Posterior cingulate gyrus (tissue), 11 donors: Measurements from ENCODE around the gene FOXN3.
"Not testable (repeated sequence)": the region's sequence is repeated elsewhere in the genome, so short reads cannot be mapped to it uniquely, and the experiment has no call there.

ENCODE experiments used
- DNase-seq, 10 donors: peaks; one replicate each; pipeline versions ENCODE4 v3.0.0 to v3.0.0-alpha.2; 2020 to 2021; ENCODE audit warnings: mixed read lengths in 3 of 10
- intact Hi-C: fragments of 100-400 bp; cut with DNase I; formaldehyde crosslinking; loops from one replicate; pipeline ENCODE4 v1.15.1; 2023

FOXN3 gene

DNA sequence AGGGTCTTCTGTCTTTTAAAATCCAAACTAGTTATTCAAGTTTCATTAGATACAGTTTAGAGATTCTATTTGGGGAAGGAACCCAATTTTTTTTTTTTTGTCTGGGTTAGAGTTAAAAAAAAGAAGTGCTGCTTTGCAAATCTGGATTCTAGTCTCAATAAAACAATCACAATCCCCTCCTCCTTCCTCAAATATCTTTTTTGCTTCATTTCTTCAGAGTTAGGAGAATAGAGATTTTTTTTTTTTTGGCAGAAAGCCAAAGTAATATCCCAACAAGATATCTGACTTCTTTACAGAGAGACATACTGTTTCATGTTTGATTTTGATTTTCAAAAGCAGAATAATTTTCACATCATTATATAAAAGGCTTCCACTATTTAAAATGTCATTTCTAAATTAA, 201.9 kb downstream of the FOXN3 start:
- DNase-seq = no peak
- intact Hi-C loops = no loop called here

DNA sequence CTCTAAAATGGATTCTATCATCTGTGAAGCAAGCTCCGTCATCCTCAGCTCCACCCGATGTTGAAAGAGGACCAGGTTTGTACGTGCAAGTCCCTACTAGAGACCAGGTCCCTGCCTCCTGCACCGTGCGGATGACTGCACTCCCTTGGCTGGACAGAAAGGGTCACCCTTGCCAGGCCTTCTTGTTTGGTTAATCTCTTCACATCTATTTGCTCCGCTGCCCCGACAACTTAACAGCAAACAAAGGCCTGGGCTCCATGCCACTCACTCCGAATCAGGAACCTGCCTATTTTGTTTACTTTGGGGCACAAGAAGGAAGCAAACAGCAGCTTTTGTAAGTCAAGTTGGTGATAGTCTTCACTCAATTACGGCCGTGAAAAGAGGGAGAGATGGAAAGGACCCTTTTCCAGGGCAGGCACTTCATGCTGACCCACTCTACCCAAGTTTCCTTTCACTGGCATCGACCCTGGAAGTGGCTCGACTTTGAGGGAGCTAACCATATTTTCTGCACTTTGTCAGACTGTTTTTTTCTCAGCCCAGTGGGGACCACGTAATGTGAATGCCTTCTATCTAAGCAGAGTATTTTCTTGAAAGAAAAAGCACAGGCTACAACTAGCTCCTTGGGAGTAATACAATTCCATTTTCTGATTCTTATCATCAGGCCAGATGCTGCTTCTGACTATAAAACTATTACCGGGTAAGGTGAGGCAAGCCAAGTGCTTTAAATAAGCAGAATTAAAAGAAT, 202.6 kb downstream of the FOXN3 start:
- intact Hi-C loops = no loop called here
- peak in 7 of 10 donors; percentile 10 to 88 (median 25) for DNase-seq

DNA sequence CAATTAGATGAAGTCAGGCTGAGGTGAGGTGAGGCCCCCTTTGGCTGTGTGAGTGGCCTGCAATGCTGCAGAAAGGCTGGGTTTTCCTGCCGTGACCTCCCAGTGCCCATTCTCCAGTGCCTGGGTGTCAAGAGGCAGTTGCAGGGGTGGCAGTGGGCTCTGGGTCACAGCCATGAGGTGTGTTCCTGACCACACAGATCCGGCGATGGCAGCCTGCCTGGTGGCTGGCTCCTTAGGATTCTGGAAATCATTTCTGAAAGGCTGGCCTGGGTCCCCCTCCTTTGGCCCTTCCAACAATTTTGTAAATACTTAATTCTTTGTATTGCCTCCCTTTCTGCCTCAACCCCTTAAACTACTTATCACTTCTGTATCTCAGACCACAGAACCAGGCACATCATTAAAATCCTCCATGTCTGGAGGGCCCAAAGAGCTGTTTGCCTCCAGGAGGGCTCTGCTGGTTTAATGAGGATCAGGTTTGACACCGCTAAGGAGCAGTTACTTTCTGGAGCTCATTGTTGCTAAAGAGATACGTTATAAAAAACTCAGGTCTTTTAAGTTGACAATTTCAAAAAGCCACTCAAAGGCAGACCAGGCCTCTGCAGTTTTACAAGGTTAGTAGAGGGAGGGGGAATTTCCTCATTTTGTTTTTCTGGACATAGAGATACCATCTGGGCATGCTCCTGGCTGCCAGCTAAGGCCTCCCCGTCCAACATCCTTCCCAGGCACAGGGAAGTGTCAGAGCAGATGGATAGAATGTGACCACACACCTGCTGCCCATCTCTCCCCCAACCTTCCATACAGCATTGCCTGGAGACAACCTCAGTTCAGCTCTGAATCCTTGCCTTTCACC, 204.4 kb downstream of the FOXN3 start:
- peak in 1 of 10 donors; percentile 67 for DNase-seq
- intact Hi-C loops = no loop called here

DNA sequence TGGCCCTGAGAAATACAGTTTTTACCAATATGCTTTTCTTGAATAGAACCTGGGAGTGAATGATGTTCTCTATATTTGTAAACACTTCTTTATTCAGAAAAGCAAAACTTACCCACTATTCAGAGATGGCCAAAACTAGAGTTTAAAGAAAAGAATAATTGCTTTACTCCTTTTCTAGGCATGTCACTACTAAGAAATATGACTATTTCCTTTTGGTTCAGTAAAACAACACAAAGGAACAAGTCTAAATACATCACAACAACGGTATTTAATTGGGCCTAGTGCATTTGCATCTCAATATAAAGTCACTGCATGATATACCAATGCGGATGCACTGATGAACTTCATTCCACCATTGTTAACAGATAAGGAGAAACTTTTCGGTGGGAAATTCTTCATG, 207.5 kb downstream of the FOXN3 start:
- no peak for DNase-seq
- intact Hi-C loops = no loop called here

DNA sequence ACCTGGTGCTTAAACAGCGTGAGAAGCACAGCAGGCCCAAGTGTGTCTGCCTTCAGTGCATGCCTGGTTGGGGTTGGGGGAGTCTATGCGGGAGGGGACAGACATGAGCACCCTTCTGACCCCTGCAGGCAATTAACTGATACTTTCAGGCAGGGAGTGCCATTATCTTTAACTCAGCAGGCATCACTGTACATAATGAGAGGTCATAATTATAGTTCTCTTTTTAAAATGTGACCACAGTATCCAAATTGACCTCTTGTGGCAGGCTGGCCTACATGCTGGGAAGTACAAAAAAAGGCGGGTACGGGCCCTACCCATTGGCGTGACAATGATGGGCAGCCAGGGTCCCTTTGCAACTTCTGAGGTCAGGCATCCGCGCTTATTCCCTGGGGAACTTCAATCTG, 209.1 kb downstream of the FOXN3 start:
- intact Hi-C loops = no loop called here
- no peak for DNase-seq

DNA sequence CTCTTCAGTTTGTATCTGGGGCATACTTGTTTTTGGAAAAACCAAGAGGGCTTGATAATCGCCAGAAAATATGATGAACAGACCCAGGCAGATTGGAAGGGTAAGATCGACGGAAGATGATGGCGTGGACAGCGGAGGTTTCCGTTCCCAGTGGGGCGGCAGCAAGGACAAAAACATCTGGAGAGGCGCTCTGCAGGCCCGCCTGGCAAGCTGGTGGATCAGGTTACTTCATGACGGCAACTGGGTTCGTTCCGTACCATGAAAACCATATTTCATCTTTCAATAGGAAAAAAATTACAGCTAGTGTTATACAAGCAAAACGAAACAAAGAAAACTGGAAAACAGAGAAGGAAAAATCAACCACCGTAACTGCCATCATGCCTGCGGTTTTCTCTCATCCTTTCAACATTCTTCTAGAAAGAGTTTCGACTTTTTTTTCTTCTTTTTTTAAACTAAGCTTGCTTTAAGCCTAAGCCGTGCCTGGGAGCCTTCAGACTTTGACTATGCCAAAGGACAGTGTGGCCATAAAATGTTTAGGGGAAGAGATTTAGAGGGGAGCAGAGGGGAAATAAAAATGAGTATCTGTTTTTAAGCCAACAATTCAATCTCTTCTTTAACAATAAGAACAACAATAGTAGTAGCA, 210.5 kb downstream of the FOXN3 start:
- DNase-seq = no peak
- intact Hi-C loops = no loop called here

DNA sequence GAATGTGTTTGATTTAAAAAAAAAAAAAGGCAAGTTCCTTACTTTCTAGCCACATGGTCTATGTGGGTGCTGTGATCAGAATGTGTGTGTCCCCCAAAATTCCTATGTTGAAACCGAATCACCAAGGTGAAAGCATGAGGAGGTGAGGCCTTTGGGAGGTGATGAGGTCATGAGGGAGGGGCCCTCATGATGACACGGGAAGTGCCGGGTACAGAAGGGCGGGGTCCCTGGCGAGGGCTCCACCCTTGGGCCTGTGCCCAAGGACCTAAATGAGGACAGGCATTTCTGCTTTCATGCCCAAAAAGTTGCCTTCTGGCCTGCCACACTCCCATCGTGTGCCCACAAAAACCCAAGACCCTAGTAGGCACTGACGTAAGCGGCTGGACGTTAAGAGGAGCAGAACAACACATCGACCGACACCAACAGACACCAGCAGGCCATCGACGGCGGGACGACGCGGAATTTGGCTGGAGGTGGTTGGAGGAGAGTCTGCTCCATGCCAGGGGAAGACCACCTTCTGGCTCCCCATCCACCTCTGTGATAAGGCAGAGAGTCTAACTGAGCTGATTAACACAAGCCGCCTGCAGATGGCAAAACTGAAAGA, 211.8 kb downstream of the FOXN3 start:
- intact Hi-C loops = no loop called here
- no peak for DNase-seq

DNA sequence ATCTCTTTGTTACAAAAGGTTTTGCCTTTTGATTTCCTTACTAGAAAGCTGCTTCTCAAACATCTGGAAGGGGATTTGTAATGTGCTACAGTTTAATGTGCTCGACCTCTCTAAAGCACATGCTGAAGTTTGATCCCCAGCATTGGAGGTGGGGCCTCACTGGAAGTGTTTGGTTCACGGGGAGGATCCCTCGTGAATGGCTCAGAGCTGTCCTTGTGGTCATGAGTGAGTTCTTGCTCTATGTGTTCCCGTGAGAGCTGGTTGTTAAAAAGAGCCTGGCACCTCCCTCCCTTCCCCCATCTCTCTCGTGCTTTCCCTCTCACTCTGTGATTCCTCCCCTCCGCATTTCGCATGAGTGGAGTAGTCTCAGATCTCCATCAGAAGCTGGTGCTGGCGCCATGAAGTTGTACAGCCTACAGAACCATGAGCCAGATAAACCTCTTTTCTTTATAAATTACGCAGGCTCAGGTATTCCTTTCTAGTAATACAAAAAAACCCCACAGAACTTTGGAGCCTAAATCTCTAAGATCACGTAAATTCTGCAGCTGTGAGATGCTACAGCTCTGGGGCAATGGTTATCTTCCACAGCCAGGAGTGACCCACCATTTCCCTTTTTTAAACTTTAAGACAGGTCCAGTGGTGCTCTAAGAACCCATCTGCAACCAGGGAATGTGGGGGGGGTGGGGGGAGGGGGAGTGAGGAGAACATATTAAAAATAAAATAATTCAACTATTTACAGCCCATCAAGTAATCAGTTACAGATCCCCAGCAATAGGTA, 214.4 kb downstream of the FOXN3 start:
- intact Hi-C loops = no loop called here
- DNase-seq = no peak

DNA sequence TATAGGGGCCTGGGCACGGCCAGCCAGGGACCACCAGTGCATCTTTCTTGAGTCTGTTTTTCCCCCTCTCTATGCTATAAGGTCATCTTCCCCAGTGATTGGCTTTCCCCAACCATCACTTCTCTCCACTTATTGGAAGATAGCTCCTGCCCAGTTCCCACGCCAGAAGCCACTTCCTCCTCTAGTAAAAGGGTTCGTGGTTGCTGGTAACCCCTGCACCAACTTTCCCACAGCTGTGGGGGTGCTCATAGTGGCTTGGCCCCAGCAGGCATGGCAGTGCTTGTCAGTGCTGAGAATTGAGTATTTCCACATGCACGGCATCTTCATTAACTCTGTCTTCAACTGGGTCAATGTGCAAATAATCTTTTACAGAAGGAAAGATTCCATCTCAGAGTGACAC, 215.4 kb downstream of the FOXN3 start:
- intact Hi-C loops = no loop called here
- no peak for DNase-seq

DNA sequence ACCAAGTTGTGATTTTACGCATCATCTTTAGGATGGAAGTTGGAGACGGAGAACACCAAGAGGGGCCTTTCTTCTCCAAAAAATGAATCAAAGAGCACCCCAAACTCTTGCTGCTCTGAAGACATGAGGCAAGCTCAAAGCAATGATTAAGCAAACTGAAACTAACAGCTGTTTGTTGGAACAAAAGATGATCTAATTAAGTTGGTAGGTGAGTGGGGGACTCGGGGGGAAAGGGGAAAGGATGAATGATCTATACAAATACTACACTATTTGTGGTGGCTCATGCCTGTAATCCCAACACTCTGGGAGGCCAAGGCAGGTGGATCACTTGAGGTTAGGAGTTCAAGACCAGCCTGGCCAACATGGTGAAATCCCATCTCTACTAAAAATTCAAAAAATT, 217.7 kb downstream of the FOXN3 start:
- DNase-seq, intact Hi-C loops: not testable (repeated sequence)

DNA sequence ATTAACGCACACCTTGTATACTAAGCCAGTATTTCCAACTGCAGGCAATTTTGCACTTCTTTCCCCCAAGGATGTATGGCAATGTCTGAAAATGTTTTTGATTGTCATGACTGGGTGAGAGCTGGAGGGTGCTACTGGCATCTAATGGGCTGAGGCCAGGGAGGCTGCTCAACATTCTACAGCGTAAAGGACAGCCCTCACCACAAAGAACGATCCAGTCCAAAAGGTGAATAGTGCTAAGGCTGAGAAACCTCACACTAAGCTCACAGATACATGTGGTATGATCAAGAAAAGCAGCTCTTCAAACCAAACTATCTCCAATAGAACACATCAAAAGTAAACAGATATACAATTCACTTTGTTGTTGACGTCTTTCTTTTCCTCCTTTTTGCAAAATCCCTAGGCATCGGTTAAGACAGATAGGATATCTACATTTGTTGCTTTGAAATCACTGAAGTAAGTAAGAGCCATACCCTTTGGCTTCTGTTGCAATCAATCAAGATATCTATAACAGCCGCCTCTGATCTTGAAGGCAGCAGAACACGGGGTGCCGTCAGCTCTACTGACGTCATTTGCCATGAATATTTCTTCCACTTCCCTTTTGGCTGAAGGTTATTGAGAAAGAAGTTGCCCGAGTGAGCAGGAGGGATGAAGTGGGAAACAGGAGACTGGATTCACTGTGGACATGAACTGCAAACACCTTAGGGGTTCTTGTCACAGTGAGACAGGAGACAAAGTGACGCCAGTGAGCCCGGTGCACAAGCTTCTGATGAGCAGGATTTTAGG, 218.3 kb downstream of the FOXN3 start:
- DNase-seq = no peak
- intact Hi-C loops = no loop called here

DNA sequence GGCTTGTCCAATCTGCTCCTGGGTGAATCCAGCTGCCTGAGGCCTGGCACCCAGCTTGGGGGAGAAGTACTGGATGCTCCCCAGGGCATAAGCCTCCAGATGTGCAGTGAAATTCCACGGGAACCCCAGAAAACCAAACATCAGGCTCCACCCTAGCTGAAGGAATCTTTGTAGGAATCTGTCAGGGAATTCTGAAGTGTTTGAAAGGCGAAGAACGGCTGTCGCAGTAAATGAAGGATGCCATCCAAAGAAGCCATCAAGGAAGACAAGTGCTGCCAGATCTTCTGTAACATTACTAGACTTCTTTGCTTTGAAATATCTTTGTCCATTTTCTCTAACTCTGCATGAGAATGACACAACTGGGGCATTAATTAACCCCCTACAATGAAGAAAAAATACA, 219.4 kb downstream of the FOXN3 start:
- no peak for DNase-seq
- intact Hi-C loops = no loop called here

DNA sequence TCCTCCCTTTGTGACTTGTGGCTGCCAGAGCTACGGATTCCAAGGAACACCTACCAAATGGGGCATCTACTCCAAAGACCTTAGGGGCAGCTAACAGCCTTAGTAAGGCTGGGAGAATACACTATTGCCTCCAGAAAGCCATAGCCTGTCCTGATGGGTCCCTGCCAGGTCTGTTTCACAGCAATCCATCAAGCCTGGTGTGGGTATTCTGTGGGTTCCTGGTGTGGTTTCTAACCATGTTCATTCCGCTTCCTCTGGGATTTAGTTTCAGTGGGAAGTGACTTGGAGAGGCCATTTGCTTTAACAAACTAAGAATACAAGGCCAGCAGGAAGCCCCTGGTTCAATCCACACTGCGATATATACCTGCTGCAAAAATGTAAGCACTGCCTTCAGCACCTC, 220.5 kb downstream of the FOXN3 start:
- DNase-seq = no peak
- intact Hi-C loops = no loop called here

DNA sequence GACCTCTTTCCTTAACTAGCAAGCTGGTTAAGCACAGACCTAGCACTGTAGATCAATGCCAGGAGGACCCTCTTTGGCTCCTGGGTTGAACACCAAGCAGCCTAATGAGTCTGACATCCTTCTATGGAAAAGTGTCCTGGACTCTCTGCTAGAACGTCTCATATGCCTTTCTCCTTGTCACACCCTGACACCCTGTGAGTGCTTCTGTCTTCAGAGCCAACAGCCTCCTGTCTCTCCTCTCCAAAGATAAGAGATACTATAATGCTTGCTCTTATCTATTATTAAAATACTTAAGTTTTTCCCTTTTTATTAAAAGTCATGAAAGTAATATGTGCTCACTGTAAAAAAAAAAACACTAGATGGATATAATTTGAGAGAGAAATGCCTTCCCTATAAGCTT, 222.7 kb downstream of the FOXN3 start:
- intact Hi-C loops = no loop called here
- DNase-seq = no peak

DNA sequence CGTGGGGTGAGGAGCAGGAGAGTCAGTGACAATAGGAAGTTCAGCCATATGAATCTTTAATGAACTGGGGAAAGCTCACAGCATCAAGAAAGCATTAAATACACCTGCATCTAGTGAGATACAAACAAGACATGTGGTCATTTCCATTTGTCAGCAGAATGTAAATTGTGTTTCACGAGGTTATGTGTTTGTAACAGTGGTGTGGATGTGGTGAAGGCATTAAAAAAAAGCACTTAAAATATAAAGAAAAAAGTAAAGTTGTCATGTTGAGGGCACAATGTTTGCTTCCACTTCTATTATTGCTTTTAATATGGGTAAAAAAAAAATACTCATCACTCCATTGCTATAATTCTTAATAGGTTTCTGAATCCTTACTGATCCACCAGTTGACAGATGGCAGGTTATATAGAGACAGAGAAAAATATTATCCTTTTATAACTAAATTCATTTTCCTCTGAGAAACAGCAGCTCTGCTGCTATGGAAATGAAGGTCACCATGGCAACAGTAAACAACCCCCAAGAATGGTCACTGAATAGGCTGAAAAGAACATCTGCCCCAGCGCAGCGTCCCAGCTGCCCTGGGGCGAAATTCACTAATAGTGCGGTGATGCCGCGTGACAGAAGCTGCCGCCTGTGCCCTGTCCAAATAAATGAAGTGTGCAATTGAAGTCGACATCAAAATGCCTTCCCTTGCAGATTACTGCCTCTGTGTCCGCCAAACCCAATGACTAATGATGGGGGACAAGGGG, 226.1 kb downstream of the FOXN3 start:
- peak in 3 of 10 donors; percentile 22 to 85 (median 29) for DNase-seq
- intact Hi-C loops = no loop called here

DNA sequence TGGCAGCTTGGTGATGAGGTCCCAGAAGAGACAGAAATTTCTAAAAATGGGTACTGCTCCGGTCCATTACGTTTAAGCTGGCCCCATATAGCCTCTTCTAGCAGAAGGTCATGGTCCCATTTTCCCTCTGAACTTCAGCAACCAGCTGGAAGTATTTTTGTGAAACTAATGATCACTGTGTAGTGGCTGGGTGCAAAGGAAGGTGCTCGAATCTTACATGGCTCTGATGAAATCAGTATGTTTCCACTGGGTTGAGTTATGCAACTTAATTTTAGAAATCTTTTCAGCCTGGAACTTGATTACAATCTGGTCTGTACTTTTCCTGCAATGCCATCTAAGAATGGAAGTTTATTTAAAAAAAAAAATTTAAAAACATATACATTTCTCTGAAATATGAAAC, 228.5 kb downstream of the FOXN3 start:
- intact Hi-C loops = loop anchor here (10.0 kb wide), 1 partner anchor 436 kb away; no protein-coding TSS in a partner anchor

DNA sequence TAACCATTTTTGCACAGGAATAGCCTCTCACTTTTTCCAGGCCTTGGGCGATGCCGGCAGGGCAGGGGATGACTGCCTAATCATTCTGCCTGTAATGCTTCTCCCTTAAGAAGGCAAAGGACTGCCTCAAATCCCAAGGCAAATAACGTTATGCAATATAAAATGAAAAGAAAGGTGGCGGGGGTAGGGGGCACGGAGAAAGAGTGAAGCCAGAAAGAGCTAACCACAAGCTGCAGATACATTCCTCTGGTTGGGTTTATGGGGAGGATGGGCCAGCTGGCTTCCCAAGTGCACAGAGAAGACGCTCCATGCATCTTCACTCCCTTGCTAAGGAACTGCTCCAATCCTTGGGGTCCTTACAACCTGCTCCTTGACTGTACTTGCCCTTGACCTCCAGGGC, 229.5 kb downstream of the FOXN3 start:
- intact Hi-C loops = loop anchor here (10.0 kb wide), 1 partner anchor 437 kb away; no protein-coding TSS in a partner anchor
- DNase-seq = no peak

More for the DNA sequence above, 228.5 kb downstream of the FOXN3 start:
- no peak for DNase-seq

DNA sequence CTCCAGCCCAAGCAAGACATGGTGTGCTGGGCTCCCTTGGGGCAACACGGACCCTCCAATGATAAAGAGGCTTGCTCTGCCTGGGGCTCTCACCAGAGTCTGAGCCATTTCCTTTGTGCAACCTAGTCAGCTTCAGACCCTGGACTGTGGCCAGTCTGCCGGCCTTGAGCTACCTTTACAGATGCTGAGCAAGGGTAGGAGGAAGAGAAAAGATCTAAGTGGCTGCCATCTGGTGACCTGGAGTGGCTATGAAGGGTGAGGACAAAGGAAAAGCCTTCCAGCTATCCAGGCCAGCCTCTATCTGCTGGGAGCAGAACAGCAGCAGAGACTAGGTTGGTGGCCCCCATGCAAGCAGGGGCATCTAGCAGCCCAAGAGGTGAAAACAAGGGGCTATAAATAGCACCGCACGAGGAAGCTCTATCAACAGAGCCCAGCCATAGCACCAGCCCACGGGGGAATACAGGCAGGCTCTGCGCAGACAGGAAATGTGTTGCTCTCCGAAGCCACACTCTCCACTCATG, 230.1 kb downstream of the FOXN3 start:
- DNase-seq = no peak
- intact Hi-C loops = loop anchor here (10.0 kb wide), 1 partner anchor 438 kb away; no protein-coding TSS in a partner anchor
